HepG2 (cell line): ENCODE results near the gene IST1. TPM values are rescaled to one million over a fixed set of nuclear protein-coding genes. Genes with fewer than 3 reads are reported as not detected.
A peak's percentile ranks its signal among the peaks of the same experiment; 100 is the strongest.

Experiments used
- ARNT2 ChIP-seq: sonication (generic); formaldehyde crosslinking; IDR thresholded peaks from 2 replicates; pipeline ENCODE4 v1.8.0; 2022; ENCODE audit warnings: mild to moderate bottlenecking, low read depth, missing genetic modification reagents, moderate library complexity
- HINFP ChIP-seq: sonication (generic); formaldehyde crosslinking; IDR thresholded peaks from 2 replicates; pipeline ENCODE4 v1.4.0; 2020; ENCODE audit warnings: low read depth, mild to moderate bottlenecking, missing genetic modification reagents
- PAWR ChIP-seq: sonication (generic); formaldehyde crosslinking; IDR thresholded peaks from 2 replicates; pipeline ENCODE4 v1.4.0; 2020; ENCODE audit warnings: missing genetic modification reagents, mild to moderate bottlenecking, borderline replicate concordance
- RBM39 ChIP-seq: fragments of 200-400 bp; formaldehyde crosslinking; IDR thresholded peaks from one replicate; pipeline ENCODE4 v1.6.1; 2018; ENCODE audit warnings: antibody characterized with exemption, mild to moderate bottlenecking, low read depth, low read length; ENCODE audit not compliant: poor library complexity, severe bottlenecking
- SETDB1 ChIP-seq: sonication (generic); formaldehyde crosslinking; IDR thresholded peaks from 2 replicates; pipeline ENCODE4 v1.5.1; 2020; ENCODE audit warnings: missing genetic modification reagents, mild to moderate bottlenecking, borderline replicate concordance
- TP53 ChIP-seq: sonication (generic); formaldehyde crosslinking; conservative IDR thresholded peaks from 2 replicates; pipeline ENCODE4 v1.4.0; 2020; ENCODE audit warnings: missing genetic modification reagents
- ZMYM4 ChIP-seq: sonication (generic); formaldehyde crosslinking; IDR thresholded peaks from 2 replicates; pipeline ENCODE4 v1.8.1; 2023; ENCODE audit warnings: mild to moderate bottlenecking, missing genetic modification reagents
- ZNF18 ChIP-seq: sonication (generic); formaldehyde crosslinking; IDR thresholded peaks from 2 replicates; pipeline ENCODE4 v1.8.0; 2022; ENCODE audit warnings: mild to moderate bottlenecking, missing genetic modification reagents; ENCODE audit not compliant: insufficient replicate concordance
- ZNF20 ChIP-seq: sonication (generic); formaldehyde crosslinking; IDR thresholded peaks from 2 replicates; pipeline ENCODE4 v1.4.0; 2020; ENCODE audit warnings: mild to moderate bottlenecking, moderate library complexity, missing genetic modification reagents
- ZNF264 ChIP-seq: sonication (generic); formaldehyde crosslinking; IDR thresholded peaks from 2 replicates; pipeline ENCODE4 v1.4.0; 2020; ENCODE audit warnings: missing genetic modification reagents
- ZNF337 ChIP-seq: sonication (generic); formaldehyde crosslinking; IDR thresholded peaks from 2 replicates; pipeline ENCODE4 v1.5.1; 2020; ENCODE audit warnings: missing genetic modification reagents, low read depth, mild to moderate bottlenecking, borderline replicate concordance
- ZNF34 ChIP-seq: sonication (generic); formaldehyde crosslinking; IDR thresholded peaks from 2 replicates; pipeline ENCODE4 v1.4.0; 2020; ENCODE audit warnings: mild to moderate bottlenecking, missing genetic modification reagents, borderline replicate concordance
- ZNF598 ChIP-seq: sonication (generic); formaldehyde crosslinking; IDR thresholded peaks from 2 replicates; pipeline ENCODE4 v1.5.1; 2020; ENCODE audit warnings: mild to moderate bottlenecking, missing genetic modification reagents, borderline replicate concordance
- ZXDC ChIP-seq: sonication (generic); formaldehyde crosslinking; IDR thresholded peaks from 2 replicates; pipeline ENCODE4 v1.5.0; 2020; ENCODE audit warnings: mild to moderate bottlenecking, missing genetic modification reagents
- polyA plus RNA-seq, 8 experiments: library from polyadenylated mRNA; depleted of rRNA in 3 of 8; stranded (reverse) in 7 of 8; unstranded in 1 of 8; fragments of >200 nt; fragmentation: Illumina TruSeq in 4 of 8; extraction: Trizol in 4 of 8; gene quantifications; 2 replicates each; pipeline versions ENCODE4 v1.2.1 to v1.2.3, GENCODE V29; 2011 to 2016; ENCODE audit warnings: low read depth in 4 of 8, missing spikeins in 1 of 8, mixed read lengths in 1 of 8; ENCODE audit not compliant: insufficient read depth in 1 of 8
- total RNA-seq, 5 experiments: library from RNA; depleted of rRNA; stranded (reverse); fragments of >200 nt; fragmentation: Illumina TruSeq; extraction: Trizol; gene quantifications; 2 replicates each; pipeline ENCODE4 v1.2.3, GENCODE V29; 2016; ENCODE audit warnings: low read depth in 1 of 5
- TF ChIP-seq, protein P1 (sequence below): sonication (generic); formaldehyde crosslinking; IDR thresholded peaks from 2 replicates; pipeline ENCODE4 v1.8.0; 2022; ENCODE audit warnings: mild to moderate bottlenecking, missing genetic modification reagents
- TF ChIP-seq, protein P2 (sequence below): sonication (generic); formaldehyde crosslinking; IDR thresholded peaks from 2 replicates; pipeline ENCODE4 v1.5.0; 2020; ENCODE audit warnings: mild to moderate bottlenecking, missing genetic modification reagents
- TF ChIP-seq, protein P3 (sequence below): sonication (generic); formaldehyde crosslinking; IDR thresholded peaks from 2 replicates; pipeline ENCODE4 v1.5.0; 2020; ENCODE audit warnings: missing genetic modification reagents, mild to moderate bottlenecking, borderline replicate concordance

IST1 gene
- total and polyA plus RNA-seq, 2 of the 13 experiments (the other 11 are each of a cell fraction or from before 2014, with no cell fraction given), result 346 to 415 TPM

GRCh38 chr16:71894921-71895678 is at the start of gene IST1 (continued):
- TF ChIP-seq TP53 (CRISPR knock-in tag), result peak; percentile 94
- TF ChIP-seq, protein P1, sequence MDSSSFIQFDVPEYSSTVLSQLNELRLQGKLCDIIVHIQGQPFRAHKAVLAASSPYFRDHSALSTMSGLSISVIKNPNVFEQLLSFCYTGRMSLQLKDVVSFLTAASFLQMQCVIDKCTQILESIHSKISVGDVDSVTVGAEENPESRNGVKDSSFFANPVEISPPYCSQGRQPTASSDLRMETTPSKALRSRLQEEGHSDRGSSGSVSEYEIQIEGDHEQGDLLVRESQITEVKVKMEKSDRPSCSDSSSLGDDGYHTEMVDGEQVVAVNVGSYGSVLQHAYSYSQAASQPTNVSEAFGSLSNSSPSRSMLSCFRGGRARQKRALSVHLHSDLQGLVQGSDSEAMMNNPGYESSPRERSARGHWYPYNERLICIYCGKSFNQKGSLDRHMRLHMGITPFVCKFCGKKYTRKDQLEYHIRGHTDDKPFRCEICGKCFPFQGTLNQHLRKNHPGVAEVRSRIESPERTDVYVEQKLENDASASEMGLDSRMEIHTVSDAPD (CRISPR knock-in tag), result peak; percentile 84; the same call in 1 of the 2 replicates
- no peak; the same call in 1 of the 2 replicates for TF ChIP-seq ZNF20 (CRISPR knock-in tag)
- peak; percentile 95; the same call in 1 of the 2 replicates for TF ChIP-seq ZNF264 (CRISPR knock-in tag)
- TF ChIP-seq ZNF598 (CRISPR knock-in tag), result peak; percentile 90
- TF ChIP-seq ZMYM4, result peak; percentile 99
- no peak for TF ChIP-seq SETDB1
- peak; percentile 90 for TF ChIP-seq ZNF337 (CRISPR knock-in tag)
- TF ChIP-seq ZNF34 (CRISPR knock-in tag), result peak; percentile 90; the same call in 1 of the 2 replicates
- peak; percentile 84 for TF ChIP-seq ZNF18 (CRISPR knock-in tag)
- peak; percentile 99 for TF ChIP-seq ARNT2 (CRISPR knock-in tag)
- peak; percentile 90; the same call in 1 of the 2 replicates for TF ChIP-seq PAWR (CRISPR knock-in tag)
- peak; percentile 99 for TF ChIP-seq HINFP (CRISPR knock-in tag)
- TF ChIP-seq, protein P2, sequence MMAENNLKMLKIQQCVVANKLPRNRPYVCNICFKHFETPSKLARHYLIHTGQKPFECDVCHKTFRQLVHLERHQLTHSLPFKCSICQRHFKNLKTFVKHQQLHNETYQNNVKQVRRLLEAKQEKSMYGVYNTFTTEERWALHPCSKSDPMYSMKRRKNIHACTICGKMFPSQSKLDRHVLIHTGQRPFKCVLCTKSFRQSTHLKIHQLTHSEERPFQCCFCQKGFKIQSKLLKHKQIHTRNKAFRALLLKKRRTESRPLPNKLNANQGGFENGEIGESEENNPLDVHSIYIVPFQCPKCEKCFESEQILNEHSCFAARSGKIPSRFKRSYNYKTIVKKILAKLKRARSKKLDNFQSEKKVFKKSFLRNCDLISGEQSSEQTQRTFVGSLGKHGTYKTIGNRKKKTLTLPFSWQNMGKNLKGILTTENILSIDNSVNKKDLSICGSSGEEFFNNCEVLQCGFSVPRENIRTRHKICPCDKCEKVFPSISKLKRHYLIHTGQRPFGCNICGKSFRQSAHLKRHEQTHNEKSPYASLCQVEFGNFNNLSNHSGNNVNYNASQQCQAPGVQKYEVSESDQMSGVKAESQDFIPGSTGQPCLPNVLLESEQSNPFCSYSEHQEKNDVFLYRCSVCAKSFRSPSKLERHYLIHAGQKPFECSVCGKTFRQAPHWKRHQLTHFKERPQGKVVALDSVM (CRISPR knock-in tag), result peak; percentile 94
- TF ChIP-seq RBM39, result peak; percentile 97
- TF ChIP-seq, protein P3, sequence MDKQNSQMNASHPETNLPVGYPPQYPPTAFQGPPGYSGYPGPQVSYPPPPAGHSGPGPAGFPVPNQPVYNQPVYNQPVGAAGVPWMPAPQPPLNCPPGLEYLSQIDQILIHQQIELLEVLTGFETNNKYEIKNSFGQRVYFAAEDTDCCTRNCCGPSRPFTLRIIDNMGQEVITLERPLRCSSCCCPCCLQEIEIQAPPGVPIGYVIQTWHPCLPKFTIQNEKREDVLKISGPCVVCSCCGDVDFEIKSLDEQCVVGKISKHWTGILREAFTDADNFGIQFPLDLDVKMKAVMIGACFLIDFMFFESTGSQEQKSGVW, result peak; percentile 95; the same call in 1 of the 2 replicates
- peak; percentile 98 for TF ChIP-seq ZXDC (CRISPR knock-in tag)
